Hepatocyte (in vitro differentiated cells): ENCODE data around the gene RNF130.

Experiments
- CTCF ChIP-seq: fragments of 200-600 bp; sonication (generic); IDR thresholded peaks from 2 replicates; pipeline ENCODE4 v1.5.1; 2016; ENCODE audit warnings: antibody characterized with exemption, mild to moderate bottlenecking; ENCODE audit not compliant: poor library complexity
- EZH2 ChIP-seq: fragments of 200-600 bp; sonication (generic); IDR thresholded peaks from 2 replicates; pipeline ENCODE4 v1.6.1; 2016; ENCODE audit warnings: antibody characterized with exemption, mild to moderate bottlenecking, borderline replicate concordance

GRCh38 chr5:180009581-180009980 is 62.0 kb downstream of the RNF130 start:
- TF ChIP-seq CTCF: no peak
- TF ChIP-seq EZH2: no peak
